Left ventricle myocardium inferior (tissue), 1 donor: ENCODE data around the gene NTHL1. TPM values are rescaled to one million over a fixed set of nuclear protein-coding genes. Genes with fewer than 3 reads are reported as not detected.

Source experiments
- DNase-seq: peaks from one replicate; pipeline ENCODE4 v3.0.0-alpha.2; 2020
- H3K27ac ChIP-seq: fragments of 200-600 bp; replicated peaks from 2 replicates; pipeline ENCODE4 v1.8.0; 2021
- H3K27me3 ChIP-seq: fragments of 200-600 bp; 2 replicates; pipeline ENCODE4 v1.8.0; 2021; ENCODE audit warnings: low read depth
- H3K36me3 ChIP-seq: fragments of 200-600 bp; 2 replicates; pipeline ENCODE4 v1.8.0; 2021
- H3K4me1 ChIP-seq: fragments of 200-600 bp; 2 replicates; pipeline ENCODE4 v1.8.0; 2021
- H3K4me3 ChIP-seq: fragments of 200-600 bp; 2 replicates; pipeline ENCODE4 v1.8.0; 2021; ENCODE audit warnings: mild to moderate bottlenecking, moderate library complexity
- H3K9me3 ChIP-seq: fragments of 200-600 bp; replicated peaks from 2 replicates; pipeline ENCODE4 v1.8.0; 2021
- CTCF ChIP-seq: fragments of 200-600 bp; IDR thresholded peaks from 2 replicates; pipeline ENCODE4 v1.8.0; 2021; ENCODE audit warnings: antibody characterized with exemption, mild to moderate bottlenecking, borderline replicate concordance
- intact Hi-C: fragments of 100-400 bp; cut with micrococcal nuclease; formaldehyde crosslinking; loops from one replicate; pipeline ENCODE4 v1.11.0; 2022
- total RNA-seq: library from RNA; stranded (reverse); fragmentation: NEBNext Ultra II Directional; extraction: Animal tissue kit (Norgen Biotek cat#: 25700); gene quantifications from one replicate; pipeline ENCODE4 v1.2.1, GENCODE V29; 2021
- donor health status: DM: no; HTN: yes; CAD: no; lungs with severe emphysema.

Gene NTHL1
- total RNA-seq, 1 donor from 2014 or later, result 21.7 TPM

GRCh38 chr16:2009164-2009711 is 38.4 kb downstream of the NTHL1 start:
- no peaks in the 10 kb centered on the region for H3K27me3 ChIP-seq
- no peaks in the 10 kb centered on the region for H3K36me3 ChIP-seq
- peak overlapping the region; percentile 93 for H3K4me3 ChIP-seq
- no peaks in the 10 kb centered on the region for H3K9me3 ChIP-seq
- DNase-seq, result peak; percentile 22
- no peak for TF ChIP-seq CTCF
- H3K4me1 ChIP-seq, result peaks cover 63% of the 10 kb centered on the region
- intact Hi-C loops, result no loop called here
- peak overlapping the region; percentile 91 for H3K27ac ChIP-seq

- Histone ChIP-seq H3K4me3 (peak overlapping the region; percentile 93), H3K9me3 (no peaks in the 10 kb centered on the region), H3K36me3 (no peaks in the 10 kb centered on the region), H3K27ac (peak overlapping the region; percentile 91), H3K4me1 (peaks cover 68% of the 10 kb centered on the region), H3K27me3 (no peaks in the 10 kb centered on the region)
- DNase-seq, result peak; percentile 17
- TF ChIP-seq CTCF, result no peak
- intact Hi-C loops, result no loop called here
Observed at GRCh38 chr16:2008631-2009163, 38.9 kb downstream of the NTHL1 start.

GRCh38 chr16:2008009-2008526 is 39.6 kb downstream of the NTHL1 start:
- peak; percentile 19 for DNase-seq
- Histone ChIP-seq H3K27ac (peak overlapping the region; percentile 91), H3K36me3 (peaks cover 4% of the 10 kb centered on the region), H3K9me3 (no peaks in the 10 kb centered on the region), H3K4me3 (peak overlapping the region; percentile 93), H3K27me3 (no peaks in the 10 kb centered on the region), H3K4me1 (peaks cover 74% of the 10 kb centered on the region)
- no peak for TF ChIP-seq CTCF
- intact Hi-C loops, result no loop called here

GRCh38 chr16:2007081-2007836 is 40.4 kb downstream of the NTHL1 start:
- H3K9me3 ChIP-seq, result no peaks in the 10 kb centered on the region
- H3K36me3 ChIP-seq, result peaks cover 13% of the 10 kb centered on the region
- intact Hi-C loops, result no loop called here
- peak overlapping the region; percentile 91 for H3K27ac ChIP-seq
- H3K4me1 ChIP-seq, result peaks cover 75% of the 10 kb centered on the region
- peak overlapping the region; percentile 93 for H3K4me3 ChIP-seq
- no peak for TF ChIP-seq CTCF
- no peak for DNase-seq
- no peaks in the 10 kb centered on the region for H3K27me3 ChIP-seq

- no peaks in the 10 kb centered on the region for H3K9me3 ChIP-seq
- no peak overlapping the region for H3K27ac ChIP-seq
- H3K4me1 ChIP-seq, result peaks cover 75% of the 10 kb centered on the region
- TF ChIP-seq CTCF, result no peak
- H3K36me3 ChIP-seq, result peaks cover 22% of the 10 kb centered on the region
- no peak overlapping the region for H3K4me3 ChIP-seq
- intact Hi-C loops, result no loop called here
- no peaks in the 10 kb centered on the region for H3K27me3 ChIP-seq
- DNase-seq, result no peak
Observed at GRCh38 chr16:2006317-2006716, 41.3 kb downstream of the NTHL1 start.
